Mononuclear cell (primary cell): ENCODE measurements around the gene MAN1A2. TPM values are rescaled to one million over a fixed set of nuclear protein-coding genes. Genes with fewer than 3 reads are reported as not detected.
A peak's percentile ranks its signal among the peaks of the same experiment; 100 is the strongest.
"Not testable (repeated sequence)": the region's sequence is repeated elsewhere in the genome, so short reads cannot be mapped to it uniquely, and the experiment has no call there.

Experiments
- H3K27me3 ChIP-seq: 2 replicates; pipeline ENCODE4 v1.6.0; 2011; ENCODE audit warnings: low read length, control low read depth; ENCODE audit not compliant: insufficient read depth
- H3K4me1 ChIP-seq: 2 replicates; pipeline ENCODE4 v1.5.1; 2011; ENCODE audit warnings: mild to moderate bottlenecking, low read length, control low read depth; ENCODE audit not compliant: insufficient read depth
- H3K4me3 ChIP-seq: 2 replicates; pipeline ENCODE4 v1.5.1; 2011; ENCODE audit warnings: mild to moderate bottlenecking, low read length, moderate library complexity
- H3K9me3 ChIP-seq: 2 replicates; pipeline ENCODE4 v1.5.1; 2011; ENCODE audit warnings: low read depth, mild to moderate bottlenecking, control low read depth, low read length
- total RNA-seq: library from RNA; depleted of rRNA; stranded (reverse); fragments of >200 nt; gene quantifications from one replicate; pipeline ENCODE4 v1.2.3, GENCODE V29; 2012

Gene MAN1A2
- 48.9 TPM for total RNA-seq

- H3K4me1 ChIP-seq, result peaks cover 54% of the 10 kb centered on the region
These were observed at the start of gene MAN1A2 for GRCh38 chr1:117367046-117368025. MAN1A2 (plus strand) TSS chr1:117367449; CDS start chr1:117368184, 735 bp downstream.

GRCh38 chr1:117318011-117318410 is 49.2 kb upstream of the MAN1A2 start:
- Histone ChIP-seq H3K9me3 (no peaks in the 10 kb centered on the region), H3K4me3 (no peak overlapping the region), H3K27me3 (no peaks in the 10 kb centered on the region), H3K4me1 (no peaks in the 10 kb centered on the region)

More at GRCh38 chr1:117367046-117368025, at the start of gene MAN1A2:
- H3K4me3 ChIP-seq, result peak within 1 kb of the TSS; percentile 82
- no peaks in the 10 kb centered on the region for H3K9me3 ChIP-seq
- no peaks in the 10 kb centered on the region for H3K27me3 ChIP-seq

DNA sequence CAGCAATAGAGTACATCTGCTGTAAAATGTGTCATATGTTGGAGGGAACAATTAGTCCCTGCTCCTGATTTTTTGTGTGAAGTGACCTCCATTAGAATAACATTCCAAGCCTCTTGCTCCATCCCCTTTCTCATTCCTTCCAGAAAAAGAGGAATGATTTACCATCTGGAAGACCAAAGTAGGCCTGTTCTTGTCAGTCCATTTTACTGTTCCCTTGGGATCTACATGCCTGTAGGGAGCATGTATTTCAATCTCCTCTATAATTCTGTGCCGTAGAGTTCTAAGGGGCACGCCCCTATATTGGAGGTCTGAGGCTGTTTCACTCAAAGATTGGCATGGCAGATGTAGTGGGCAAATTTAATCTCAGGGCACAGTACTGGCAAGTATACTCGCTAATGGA is 48.8 kb upstream of the MAN1A2 start:
- no peak overlapping the region for H3K4me3 ChIP-seq

GRCh38 chr1:117320515-117320914 is 46.7 kb upstream of the MAN1A2 start:
- no peaks in the 10 kb centered on the region for H3K4me1 ChIP-seq
- no peaks in the 10 kb centered on the region for H3K9me3 ChIP-seq

More for the DNA sequence above, 48.8 kb upstream of the MAN1A2 start:
- H3K4me1 ChIP-seq, result no peaks in the 10 kb centered on the region
- H3K9me3 ChIP-seq, result no peaks in the 10 kb centered on the region
- H3K27me3 ChIP-seq, result no peaks in the 10 kb centered on the region

DNA sequence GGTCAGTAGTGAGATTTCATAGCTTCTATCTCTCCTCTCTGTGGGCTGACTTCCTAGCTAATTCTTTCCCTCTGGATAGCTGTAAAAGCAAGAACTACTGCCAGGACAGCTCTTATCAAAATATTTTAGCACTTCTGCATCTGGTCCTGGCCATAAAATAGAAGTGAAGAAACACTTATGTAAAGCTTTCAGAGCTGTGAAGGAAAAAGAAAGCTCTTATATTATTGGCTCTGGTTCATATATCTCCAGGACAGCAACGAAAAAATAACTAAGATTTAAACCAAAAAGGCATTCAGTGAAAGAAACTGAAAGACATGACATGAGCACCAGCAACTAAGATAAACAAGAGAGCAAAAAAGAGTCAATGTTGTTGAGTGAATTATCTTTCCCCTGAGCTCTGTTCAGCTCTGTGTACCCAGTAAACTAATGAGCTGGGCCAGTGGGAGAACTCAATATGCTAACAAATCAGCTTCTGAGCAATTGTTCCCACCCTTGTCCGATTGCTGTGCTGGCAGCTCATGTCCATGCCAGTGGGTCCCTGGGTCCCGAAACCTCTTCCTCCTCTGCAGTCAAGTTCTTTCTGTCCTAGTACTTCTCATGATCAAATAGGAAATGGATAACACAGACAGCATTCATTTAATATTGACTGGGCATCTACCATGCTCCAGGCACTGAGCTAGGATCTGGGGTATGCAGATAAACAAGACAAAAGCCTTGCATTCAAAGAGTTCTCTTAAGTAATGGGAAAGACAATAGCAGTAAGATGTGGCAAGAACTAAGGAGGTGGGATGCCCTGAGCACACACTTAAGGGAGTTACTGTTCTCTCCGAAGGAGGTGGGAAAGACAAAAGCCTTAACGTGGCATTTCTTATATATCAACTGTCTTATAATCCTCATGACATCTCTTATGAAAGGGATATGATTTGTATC is 45.3 kb upstream of the MAN1A2 start:
- no peaks in the 10 kb centered on the region for H3K9me3 ChIP-seq
- no peaks in the 10 kb centered on the region for H3K27me3 ChIP-seq
- no peak overlapping the region for H3K4me3 ChIP-seq
- no peaks in the 10 kb centered on the region for H3K4me1 ChIP-seq

More at GRCh38 chr1:117320515-117320914, 46.7 kb upstream of the MAN1A2 start:
- no peak overlapping the region for H3K4me3 ChIP-seq
- no peaks in the 10 kb centered on the region for H3K27me3 ChIP-seq

GRCh38 chr1:117324357-117324756 is 42.9 kb upstream of the MAN1A2 start:
- H3K27me3 ChIP-seq, result peaks cover 4% of the 10 kb centered on the region
- no peaks in the 10 kb centered on the region for H3K4me1 ChIP-seq
- H3K9me3 ChIP-seq, result no peaks in the 10 kb centered on the region
- no peak overlapping the region for H3K4me3 ChIP-seq

GRCh38 chr1:117326035-117326434 is 41.2 kb upstream of the MAN1A2 start:
- H3K4me3 ChIP-seq, H3K9me3 ChIP-seq, H3K27me3 ChIP-seq, H3K4me1 ChIP-seq: not testable (repeated sequence)

DNA sequence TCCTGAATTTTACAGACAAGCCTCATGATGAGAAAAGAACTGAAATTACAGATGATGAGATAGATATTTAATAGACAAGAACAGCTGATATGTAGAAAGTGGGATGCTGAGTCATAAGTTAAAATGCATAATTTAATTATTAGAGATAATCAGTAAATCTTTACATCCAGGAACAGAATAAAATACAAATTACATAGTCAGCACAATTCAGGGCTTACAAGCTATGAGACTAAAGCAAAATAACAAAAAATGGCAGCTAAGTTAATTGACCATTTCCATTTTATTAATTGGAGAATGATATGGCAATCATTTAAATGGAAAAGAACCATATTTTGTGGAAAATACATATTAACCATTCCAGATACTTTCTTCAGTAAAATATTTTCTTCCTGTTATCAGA is 40.2 kb upstream of the MAN1A2 start:
- Histone ChIP-seq H3K4me1 (no peaks in the 10 kb centered on the region), H3K27me3 (peaks cover 4% of the 10 kb centered on the region), H3K4me3 (no peak overlapping the region), H3K9me3 (no peaks in the 10 kb centered on the region)

- Histone ChIP-seq H3K9me3 (no peaks in the 10 kb centered on the region), H3K4me3 (no peak overlapping the region), H3K27me3 (no peaks in the 10 kb centered on the region), H3K4me1 (no peaks in the 10 kb centered on the region)
These were observed 31.7 kb upstream of the MAN1A2 start for GRCh38 chr1:117335376-117336086.

DNA sequence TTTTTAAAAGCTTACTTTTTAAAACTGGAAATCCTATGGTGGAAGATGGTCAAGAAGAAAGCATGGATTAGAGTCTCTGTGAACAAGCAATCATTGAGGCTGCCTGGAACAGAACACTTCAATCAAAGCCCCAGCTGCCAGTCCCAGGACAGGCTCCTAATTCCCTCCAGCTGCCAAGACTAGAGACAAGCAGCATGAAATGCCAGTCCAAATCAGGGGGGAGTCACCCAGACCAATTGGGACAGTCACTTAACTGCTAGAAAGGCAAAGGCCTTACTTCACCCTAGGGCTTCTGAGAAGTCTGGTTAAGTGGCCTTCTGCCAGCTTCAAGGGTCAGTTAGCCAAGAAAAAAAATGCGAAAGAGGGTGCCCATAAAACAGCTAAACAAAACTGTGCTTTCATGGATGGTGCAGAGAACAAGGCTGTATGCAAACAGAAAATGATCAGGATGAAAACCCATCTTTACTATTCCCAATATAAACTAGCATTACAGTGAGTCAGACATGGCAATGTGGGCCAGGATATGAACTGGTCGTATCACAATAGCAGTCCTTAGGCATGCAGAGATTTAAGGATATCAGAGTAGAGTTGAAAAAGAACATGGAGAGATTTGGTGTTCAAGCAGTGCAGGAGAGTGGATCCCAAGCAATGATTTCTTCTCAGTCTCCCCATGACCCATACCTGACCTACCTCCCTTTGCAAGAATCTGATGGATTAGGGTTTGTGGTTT is 31.0 kb upstream of the MAN1A2 start:
- no peaks in the 10 kb centered on the region for H3K9me3 ChIP-seq
- H3K4me3 ChIP-seq, result no peak overlapping the region
- H3K4me1 ChIP-seq, result no peaks in the 10 kb centered on the region
- no peaks in the 10 kb centered on the region for H3K27me3 ChIP-seq

DNA sequence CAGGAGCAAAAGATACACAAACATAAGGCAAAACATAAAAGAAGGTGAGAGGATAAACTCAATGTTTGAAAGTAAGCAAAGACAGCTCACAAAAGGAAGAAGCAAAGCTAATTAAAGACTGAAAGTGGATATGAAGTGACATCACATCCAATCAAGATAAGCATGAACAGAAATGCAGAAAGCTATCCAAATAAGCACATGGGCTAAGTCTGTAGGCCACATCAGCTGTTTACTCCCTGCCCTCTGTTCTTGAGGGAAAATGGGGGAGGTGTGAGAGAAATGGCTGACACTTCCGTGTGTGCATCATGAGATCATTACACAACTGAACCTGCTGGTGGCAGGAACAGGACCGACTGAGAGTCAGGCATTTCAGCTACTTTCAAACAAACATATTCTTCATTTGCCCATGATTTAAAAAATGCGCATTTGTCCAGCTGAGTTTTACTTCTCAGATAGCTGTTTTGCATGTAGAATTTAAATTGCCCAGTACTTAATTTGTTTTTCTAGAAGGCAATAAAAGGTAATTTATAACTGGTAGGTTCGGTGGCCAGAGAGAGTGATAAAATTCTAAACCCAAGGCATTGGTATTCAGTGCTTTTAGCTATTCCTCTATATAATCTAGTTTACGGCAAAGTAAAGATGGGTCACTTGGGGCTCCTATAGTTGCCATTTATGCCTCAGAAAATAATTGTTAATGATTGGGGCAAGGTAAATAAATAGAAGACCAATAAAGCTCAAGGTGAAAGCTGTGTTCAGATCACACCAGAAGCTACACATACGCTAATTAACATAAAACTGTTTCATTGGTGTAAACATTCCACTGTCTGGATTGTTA is 27.2 kb upstream of the MAN1A2 start:
- Histone ChIP-seq H3K4me1 (no peaks in the 10 kb centered on the region), H3K27me3 (no peaks in the 10 kb centered on the region), H3K9me3 (no peaks in the 10 kb centered on the region), H3K4me3 (no peak overlapping the region)

DNA sequence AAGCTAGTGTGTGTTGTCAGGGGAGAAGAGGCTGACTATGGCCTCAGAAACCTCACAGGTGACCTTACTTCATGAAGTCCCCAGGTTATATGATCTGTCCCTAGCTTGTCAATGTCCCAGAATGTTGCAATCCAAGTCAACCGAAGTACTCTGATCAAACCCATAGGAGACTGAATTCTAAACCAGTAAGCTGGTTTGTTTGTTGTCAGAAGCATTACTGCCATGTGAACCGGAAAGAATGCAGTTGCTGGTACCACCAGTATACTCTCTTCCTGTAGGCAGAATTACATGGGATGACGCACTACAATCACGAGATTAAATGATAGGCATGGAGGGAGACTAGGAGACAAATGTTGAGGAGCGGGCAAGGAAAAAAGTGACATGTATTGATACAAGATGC is 26.1 kb upstream of the MAN1A2 start:
- Histone ChIP-seq H3K27me3 (no peaks in the 10 kb centered on the region), H3K4me3 (no peak overlapping the region), H3K9me3 (no peaks in the 10 kb centered on the region)

DNA sequence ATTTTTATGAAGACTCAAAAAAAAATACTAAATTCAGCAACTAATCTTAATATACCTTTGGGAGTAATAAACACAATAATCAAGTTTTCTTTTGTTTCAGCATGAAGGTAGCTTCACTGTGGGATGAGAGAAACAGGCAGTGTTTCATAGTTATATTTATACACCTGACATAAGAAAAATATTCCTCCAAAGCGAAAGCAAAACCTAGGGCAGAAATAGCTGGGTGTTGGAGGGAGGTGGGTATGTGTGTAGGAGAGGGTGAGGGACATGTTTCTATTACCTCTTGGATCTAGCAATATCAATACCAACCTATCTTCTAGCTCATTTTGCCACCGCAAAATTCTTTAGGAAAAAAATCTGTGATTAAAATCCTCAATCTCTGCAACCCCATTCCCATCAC is 24.9 kb upstream of the MAN1A2 start:
- no peak overlapping the region for H3K4me3 ChIP-seq
- no peaks in the 10 kb centered on the region for H3K9me3 ChIP-seq
- H3K27me3 ChIP-seq, result no peaks in the 10 kb centered on the region
- H3K4me1 ChIP-seq, result no peaks in the 10 kb centered on the region

More for the DNA sequence above, 26.1 kb upstream of the MAN1A2 start:
- no peaks in the 10 kb centered on the region for H3K4me1 ChIP-seq
